ENCODE measurements around the gene ZNF654. TPM values are rescaled to one million over a fixed set of nuclear protein-coding genes. Genes with fewer than 3 reads are reported as not detected.

ZNF654 gene
- total and polyA plus RNA-seq, 9 of the 15 experiments (the other 6 are each of a cell fraction or from before 2014, with no cell fraction given): 2.4 to 8.6 (median 5.1) TPM

- no peak for TF ChIP-seq SFPQ (IDR thresholded peaks at IDR 0.05; ENCODE audit: low read depth, low read length)
- TF ChIP-seq XRCC4 (IDR thresholded peaks at IDR 0.05; ENCODE audit: extremely low read depth, insufficient read depth, insufficient read length): no peak
- TF ChIP-seq PHB2 (IDR thresholded peaks at IDR 0.05; ENCODE audit: low read depth): no peak
- no peak for TF ChIP-seq NFATC3 (IDR thresholded peaks at IDR 0.05)
- TF ChIP-seq ZNF507 (tag; conservative IDR thresholded peaks at IDR 0.05): no peak
- no peak for TF ChIP-seq TBP (optimal IDR thresholded peaks at IDR 0.05; ENCODE audit: low read depth, low read length)
- TF ChIP-seq TAF7 (tag; IDR thresholded peaks at IDR 0.05): no peak
- TF ChIP-seq ZKSCAN3 (CRISPR knock-in tag; IDR thresholded peaks at IDR 0.05): no peak
- TF ChIP-seq, protein P1, sequence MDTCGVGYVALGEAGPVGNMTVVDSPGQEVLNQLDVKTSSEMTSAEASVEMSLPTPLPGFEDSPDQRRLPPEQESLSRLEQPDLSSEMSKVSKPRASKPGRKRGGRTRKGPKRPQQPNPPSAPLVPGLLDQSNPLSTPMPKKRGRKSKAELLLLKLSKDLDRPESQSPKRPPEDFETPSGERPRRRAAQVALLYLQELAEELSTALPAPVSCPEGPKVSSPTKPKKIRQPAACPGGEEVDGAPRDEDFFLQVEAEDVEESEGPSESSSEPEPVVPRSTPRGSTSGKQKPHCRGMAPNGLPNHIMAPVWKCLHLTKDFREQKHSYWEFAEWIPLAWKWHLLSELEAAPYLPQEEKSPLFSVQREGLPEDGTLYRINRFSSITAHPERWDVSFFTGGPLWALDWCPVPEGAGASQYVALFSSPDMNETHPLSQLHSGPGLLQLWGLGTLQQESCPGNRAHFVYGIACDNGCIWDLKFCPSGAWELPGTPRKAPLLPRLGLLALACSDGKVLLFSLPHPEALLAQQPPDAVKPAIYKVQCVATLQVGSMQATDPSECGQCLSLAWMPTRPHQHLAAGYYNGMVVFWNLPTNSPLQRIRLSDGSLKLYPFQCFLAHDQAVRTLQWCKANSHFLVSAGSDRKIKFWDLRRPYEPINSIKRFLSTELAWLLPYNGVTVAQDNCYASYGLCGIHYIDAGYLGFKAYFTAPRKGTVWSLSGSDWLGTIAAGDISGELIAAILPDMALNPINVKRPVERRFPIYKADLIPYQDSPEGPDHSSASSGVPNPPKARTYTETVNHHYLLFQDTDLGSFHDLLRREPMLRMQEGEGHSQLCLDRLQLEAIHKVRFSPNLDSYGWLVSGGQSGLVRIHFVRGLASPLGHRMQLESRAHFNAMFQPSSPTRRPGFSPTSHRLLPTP (IDR thresholded peaks at IDR 0.05; ENCODE audit: borderline replicate concordance, extremely low read depth, insufficient read length): no peak
- 0 out of 4 replicates have a peak, but pooled peaks of 1 of the 2 experiments have one; percentile 15 for TF ChIP-seq MNT (conservative IDR thresholded peaks at IDR 0.05)
- peak; percentile 78 for TF ChIP-seq HNRNPLL (IDR thresholded peaks at IDR 0.05; ENCODE audit: low read depth, low read length, poor library complexity, severe bottlenecking)
- no peak for TF ChIP-seq KAT8 (IDR thresholded peaks at IDR 0.05; ENCODE audit: low read depth)
- no peak for TF ChIP-seq XRCC3 (IDR thresholded peaks at IDR 0.05)
- peak; percentile 89 for TF ChIP-seq ZSCAN29 (IDR thresholded peaks at IDR 0.05)
- TF ChIP-seq TCF3 (CRISPR knock-in tag; IDR thresholded peaks at IDR 0.05): no peak
- no peak for TF ChIP-seq HNRNPUL1 (IDR thresholded peaks at IDR 0.05; ENCODE audit: low read length)
- TF ChIP-seq ZNF12 (CRISPR knock-in tag; IDR thresholded peaks at IDR 0.05): no peak
- no peak for TF ChIP-seq ATF6 (CRISPR knock-in tag; IDR thresholded peaks at IDR 0.05)
- TF ChIP-seq COPS2 (conservative IDR thresholded peaks at IDR 0.05): no peak
Measured at GRCh38 chr3:88059380-88060170, 520 bp downstream of the ZNF654 start (continued).

Measured in K562 (cell line).